GM19193 (cell line): ENCODE data around the gene SLC4A9.

Experiments
- POLR2A ChIP-seq: IDR thresholded peaks from 4 replicates; pipeline ENCODE4 v1.6.1; 2011; ENCODE audit not compliant: insufficient read depth, insufficient read length; ENCODE audit errors: extremely low read depth

SLC4A9 gene, protein sequence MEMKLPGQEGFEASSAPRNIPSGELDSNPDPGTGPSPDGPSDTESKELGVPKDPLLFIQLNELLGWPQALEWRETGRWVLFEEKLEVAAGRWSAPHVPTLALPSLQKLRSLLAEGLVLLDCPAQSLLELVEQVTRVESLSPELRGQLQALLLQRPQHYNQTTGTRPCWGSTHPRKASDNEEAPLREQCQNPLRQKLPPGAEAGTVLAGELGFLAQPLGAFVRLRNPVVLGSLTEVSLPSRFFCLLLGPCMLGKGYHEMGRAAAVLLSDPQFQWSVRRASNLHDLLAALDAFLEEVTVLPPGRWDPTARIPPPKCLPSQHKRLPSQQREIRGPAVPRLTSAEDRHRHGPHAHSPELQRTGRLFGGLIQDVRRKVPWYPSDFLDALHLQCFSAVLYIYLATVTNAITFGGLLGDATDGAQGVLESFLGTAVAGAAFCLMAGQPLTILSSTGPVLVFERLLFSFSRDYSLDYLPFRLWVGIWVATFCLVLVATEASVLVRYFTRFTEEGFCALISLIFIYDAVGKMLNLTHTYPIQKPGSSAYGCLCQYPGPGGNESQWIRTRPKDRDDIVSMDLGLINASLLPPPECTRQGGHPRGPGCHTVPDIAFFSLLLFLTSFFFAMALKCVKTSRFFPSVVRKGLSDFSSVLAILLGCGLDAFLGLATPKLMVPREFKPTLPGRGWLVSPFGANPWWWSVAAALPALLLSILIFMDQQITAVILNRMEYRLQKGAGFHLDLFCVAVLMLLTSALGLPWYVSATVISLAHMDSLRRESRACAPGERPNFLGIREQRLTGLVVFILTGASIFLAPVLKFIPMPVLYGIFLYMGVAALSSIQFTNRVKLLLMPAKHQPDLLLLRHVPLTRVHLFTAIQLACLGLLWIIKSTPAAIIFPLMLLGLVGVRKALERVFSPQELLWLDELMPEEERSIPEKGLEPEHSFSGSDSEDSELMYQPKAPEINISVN

GRCh38 chr5:140360101-140360500 is at the start of gene SLC4A9:
Gene SLC4A9, plus strand, starts transcription at chr5:140360194. Its CDS starts 43 bp downstream, at chr5:140360237.
- no peak for TF ChIP-seq POLR2A

- TF ChIP-seq POLR2A: no peak
Observed at GRCh38 chr5:140310434-140310833, 49.6 kb upstream of the SLC4A9 start.

DNA sequence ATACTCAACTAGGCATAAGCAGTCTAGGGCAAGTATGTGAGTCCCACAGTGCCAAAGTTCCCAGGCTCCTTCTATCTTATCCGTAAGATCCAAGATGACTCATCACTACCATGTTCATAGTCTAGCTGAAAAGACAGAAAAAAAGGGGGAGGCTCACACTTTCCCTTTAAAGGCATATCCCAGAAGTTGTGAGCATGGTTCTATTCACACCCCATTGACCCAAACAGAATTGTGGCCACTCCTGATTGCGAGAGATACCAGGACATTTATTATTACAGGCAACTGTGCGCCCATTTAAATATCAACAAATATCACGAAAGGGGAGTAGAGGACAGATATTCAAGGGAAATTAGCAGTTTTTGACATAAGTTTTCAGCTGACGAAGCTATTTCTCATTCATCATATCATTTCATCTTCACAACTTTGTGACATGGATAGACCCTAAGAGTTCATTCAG is 49.0 kb upstream of the SLC4A9 start:
- no peak for TF ChIP-seq POLR2A

DNA sequence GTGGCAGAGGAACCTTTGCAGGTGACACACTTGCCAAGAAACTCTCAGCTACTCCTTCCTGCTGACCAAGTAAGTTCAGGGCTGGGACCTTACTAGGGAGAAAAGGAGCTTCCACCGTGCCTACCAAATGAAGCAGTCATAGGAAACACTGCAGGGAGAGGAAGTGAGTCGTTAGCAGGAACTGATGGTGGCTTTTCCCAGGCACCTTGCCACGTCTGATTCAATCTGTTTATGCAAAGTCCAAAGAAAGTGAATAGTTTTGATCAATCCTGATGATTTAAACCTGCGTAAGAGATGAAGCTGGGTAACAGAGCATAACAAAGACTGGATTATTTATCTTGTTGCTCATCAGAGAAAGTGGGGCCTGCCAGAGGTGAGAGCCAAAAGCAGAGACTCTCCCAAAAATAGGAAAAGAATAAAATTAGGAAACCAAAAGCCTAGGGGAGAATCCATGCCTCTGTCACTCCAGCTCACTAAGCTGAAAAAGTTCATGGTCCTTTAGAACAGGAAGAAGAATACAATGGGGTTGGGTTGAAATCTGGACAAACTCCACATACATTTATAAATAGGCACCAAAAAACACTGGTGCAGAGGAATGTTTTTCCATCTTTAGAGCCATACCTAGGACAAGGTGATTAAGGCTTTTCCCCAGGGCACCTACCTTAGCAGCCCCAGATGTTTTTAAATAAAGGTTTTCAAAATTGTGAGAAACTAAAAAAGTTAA is 47.8 kb upstream of the SLC4A9 start:
- TF ChIP-seq POLR2A: no peak

DNA sequence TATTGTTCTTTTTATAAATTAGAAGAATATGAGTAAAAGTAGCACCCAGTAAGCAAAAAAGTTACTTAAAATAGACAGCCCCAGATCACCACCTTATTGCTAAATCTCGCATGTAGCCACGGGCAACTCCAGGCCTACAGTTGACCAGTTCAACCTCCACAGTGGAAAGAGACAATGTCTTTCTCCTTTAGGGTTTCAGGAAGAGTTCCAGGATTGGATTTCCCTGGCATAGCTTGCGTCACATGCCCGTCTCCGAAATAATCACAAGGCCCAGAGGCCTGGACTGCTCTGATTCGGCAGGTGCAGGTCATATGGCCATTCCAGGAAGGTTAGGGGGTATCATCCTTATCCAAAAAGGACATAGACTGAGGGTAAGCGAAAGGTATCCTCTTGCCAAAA is 47.2 kb upstream of the SLC4A9 start:
- no peak for TF ChIP-seq POLR2A

- no peak for TF ChIP-seq POLR2A
Observed at GRCh38 chr5:140317859-140318258, 42.1 kb upstream of the SLC4A9 start.

GRCh38 chr5:140318792-140319191 is 41.2 kb upstream of the SLC4A9 start:
- TF ChIP-seq POLR2A: no peak

DNA sequence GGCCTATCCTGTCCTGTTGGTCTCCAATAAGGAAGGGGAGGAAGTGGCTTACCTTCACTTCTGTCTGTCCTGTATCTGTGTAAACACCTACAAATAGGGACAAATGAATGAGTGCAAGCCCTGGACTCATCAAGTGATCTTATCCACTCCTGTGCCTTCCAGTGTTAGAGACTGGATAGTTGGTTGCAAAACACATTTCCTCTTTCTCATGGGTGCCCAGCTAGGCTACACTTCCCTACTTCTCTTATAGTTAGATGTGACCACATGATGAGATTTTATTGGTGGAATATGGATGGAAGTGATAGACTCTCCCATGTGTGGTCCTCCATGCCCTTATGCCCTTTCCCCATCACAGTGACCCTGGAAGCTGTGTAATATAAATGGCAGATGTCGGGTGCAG is 40.2 kb upstream of the SLC4A9 start:
- no peak for TF ChIP-seq POLR2A

GRCh38 chr5:140321796-140322195 is 38.2 kb upstream of the SLC4A9 start:
- no peak for TF ChIP-seq POLR2A

GRCh38 chr5:140322751-140323731 is 37.0 kb upstream of the SLC4A9 start:
- TF ChIP-seq POLR2A: no peak

- TF ChIP-seq POLR2A: no peak
Observed at GRCh38 chr5:140324041-140324600, 35.9 kb upstream of the SLC4A9 start.

DNA sequence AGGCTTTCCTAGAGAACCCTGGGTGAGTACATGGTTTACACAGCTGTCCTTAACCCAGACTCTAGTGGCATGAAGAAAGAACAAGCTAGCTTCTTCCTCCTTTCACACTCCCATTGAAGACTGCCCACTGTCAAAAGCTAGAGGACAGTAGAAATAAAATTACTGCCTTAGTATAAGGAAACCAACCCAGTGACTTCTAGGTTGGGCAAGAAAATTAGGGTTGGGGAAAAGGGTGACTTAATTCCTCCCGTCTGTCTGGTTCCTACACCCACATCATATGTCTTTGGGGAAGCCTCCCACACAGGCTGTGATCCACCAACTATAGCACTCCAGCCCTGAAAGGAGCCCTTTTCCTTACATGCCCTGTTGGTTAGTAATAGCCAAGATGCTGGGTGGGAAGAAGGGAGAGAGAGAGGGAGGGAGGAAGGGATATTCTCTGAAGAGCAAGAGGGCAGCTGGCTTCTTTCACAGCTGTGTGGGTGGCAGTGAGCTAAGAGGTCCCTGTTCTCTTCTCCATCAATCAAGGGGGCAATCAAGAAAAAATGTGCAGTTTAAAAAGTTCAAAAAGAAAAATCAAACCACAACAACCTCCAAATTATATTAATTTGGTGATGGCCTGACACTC is 35.3 kb upstream of the SLC4A9 start:
- TF ChIP-seq POLR2A: no peak

GRCh38 chr5:140325486-140325885 is 34.5 kb upstream of the SLC4A9 start:
- no peak for TF ChIP-seq POLR2A

DNA sequence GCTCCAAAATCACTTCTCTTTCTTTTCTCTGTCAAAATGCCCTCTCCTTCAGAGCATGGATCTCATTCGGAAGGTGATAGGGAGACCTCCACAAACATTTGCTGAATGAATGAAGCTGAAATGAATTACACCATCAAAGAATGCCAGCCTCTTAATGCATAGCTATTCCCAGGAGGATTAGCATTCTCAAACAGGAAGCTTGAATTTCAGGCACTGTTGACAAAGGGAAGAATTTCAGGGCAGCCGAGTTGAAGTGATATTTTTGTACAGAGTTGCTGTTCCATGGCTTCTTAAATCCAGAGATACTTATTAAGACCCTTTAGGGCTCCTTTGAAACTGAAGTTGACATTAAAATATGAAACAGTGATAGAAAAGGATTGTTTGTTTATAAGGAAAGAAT is 32.4 kb upstream of the SLC4A9 start:
- TF ChIP-seq POLR2A: no peak
